ENCODE measurements around the gene ATG13. TPM values are rescaled to one million over a fixed set of nuclear protein-coding genes. Genes with fewer than 3 reads are reported as not detected.
"Not testable (repeated sequence)": the region's sequence is repeated elsewhere in the genome, so short reads cannot be mapped to it uniquely, and the experiment has no call there.

The ATG13 gene
- total RNA-seq, 4 donors from 2014 or later: 113 to 203 (median 139) TPM

DNA sequence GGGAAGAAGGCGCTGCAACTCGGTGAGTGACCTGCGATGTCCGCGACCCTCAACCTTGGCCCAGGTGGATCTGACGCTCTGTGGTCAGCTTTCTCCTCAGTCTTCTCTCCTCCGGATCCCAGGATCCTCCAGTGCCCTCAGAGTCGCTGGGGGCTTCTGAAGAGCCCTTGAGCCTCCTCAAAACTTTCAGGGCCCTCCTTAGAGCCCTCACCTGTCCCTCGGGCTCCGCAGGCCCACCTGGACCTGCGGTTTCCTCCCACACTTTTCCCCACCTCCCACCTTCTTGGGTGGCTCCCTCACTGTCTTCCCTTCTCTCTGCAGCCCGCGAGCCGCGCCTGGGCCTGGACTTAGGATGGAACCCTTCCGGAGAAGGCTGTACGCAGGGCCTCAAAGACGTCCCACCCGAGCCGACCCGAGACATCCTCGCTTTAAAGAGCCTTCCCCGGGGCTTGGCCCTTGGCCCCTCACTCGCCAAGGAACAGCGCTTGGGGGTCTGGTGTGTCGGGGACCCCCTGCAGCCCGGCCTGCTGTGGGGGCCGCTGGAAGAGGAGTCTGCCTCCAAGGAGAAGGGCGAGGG is 83.8 kb downstream of the ATG13 start:
- no peak for DNase-seq (ENCODE audit: low spot score in 2 of 2)
- Histone ChIP-seq H3K4me1 (peaks cover 0 to 56% (median 44%) of the 10 kb centered on the region in 4 donors), H3K9me3 (no peaks in the 10 kb centered on the region), H3K36me3 (peaks cover 3 to 51% (median 25%) of the 10 kb centered on the region in 3 donors), H3K4me3 (peak overlapping the region; percentile 77 to 92 (median 86)), H3K27me3 (no peaks in the 10 kb centered on the region), H3K27ac (peak overlapping the region; percentile 80 to 94 (median 92))
- 1% methylated on average over 27 to 29 of the region's 29 CpGs for WGBS, 2 donors
- no peak for TF ChIP-seq CTCF (IDR thresholded peaks at IDR 0.05)
- no peak for TF ChIP-seq POLR2A (IDR thresholded peaks at IDR 0.05)
- TF ChIP-seq EP300 (IDR thresholded peaks at IDR 0.05): no peak

DNA sequence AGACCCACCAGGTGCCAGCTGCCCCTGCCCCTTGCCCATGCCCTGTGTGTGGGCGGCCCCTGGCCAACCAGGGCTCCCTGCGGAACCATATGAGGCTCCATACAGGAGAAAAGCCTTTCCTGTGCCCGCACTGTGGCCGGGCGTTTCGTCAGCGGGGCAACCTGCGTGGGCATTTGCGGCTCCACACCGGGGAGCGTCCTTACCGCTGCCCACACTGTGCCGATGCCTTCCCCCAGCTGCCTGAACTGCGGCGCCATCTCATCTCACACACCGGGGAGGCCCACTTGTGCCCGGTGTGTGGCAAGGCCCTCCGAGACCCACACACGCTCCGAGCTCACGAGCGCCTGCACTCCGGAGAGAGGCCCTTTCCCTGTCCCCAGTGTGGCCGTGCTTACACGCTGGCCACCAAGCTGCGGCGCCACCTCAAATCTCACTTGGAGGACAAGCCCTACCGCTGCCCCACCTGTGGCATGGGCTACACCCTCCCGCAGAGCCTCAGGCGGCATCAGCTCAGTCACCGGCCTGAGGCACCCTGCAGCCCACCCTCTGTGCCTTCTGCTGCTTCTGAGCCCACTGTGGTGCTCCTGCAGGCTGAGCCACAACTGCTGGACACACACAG is 87.8 kb downstream of the ATG13 start:
- TF ChIP-seq CTCF (IDR thresholded peaks at IDR 0.05) (no peak), POLR2A (IDR thresholded peaks at IDR 0.05) (no peak), EP300 (IDR thresholded peaks at IDR 0.05) (no peak)

GRCh38 chr11:46706886-46707285 is 89.5 kb downstream of the ATG13 start:
- no peak for DNase-seq (ENCODE audit: low spot score in 2 of 2)
- Histone ChIP-seq H3K36me3 (peaks cover 3 to 69% (median 25%) of the 10 kb centered on the region in 3 donors), H3K4me3 (no peak overlapping the region), H3K9me3 (no peaks in the 10 kb centered on the region), H3K4me1 (peaks cover 0 to 22% (median 6%) of the 10 kb centered on the region in 4 donors), H3K27me3 (no peaks in the 10 kb centered on the region), H3K27ac (no peak overlapping the region)
- TF ChIP-seq CTCF (IDR thresholded peaks at IDR 0.05) (no peak), POLR2A (IDR thresholded peaks at IDR 0.05) (no peak)
- 88 to 89% methylated on average over 7 of the region's 7 CpGs for WGBS, 2 donors

More for the DNA sequence above, 87.8 kb downstream of the ATG13 start:
- H3K27ac ChIP-seq: no peak overlapping the region
- H3K4me1 ChIP-seq: peaks cover 0 to 20% (median 13%) of the 10 kb centered on the region in 4 donors
- H3K27me3 ChIP-seq: no peaks in the 10 kb centered on the region
- WGBS, 2 donors: 95 to 96% methylated on average over 27 to 29 of the region's 31 CpGs
- H3K9me3 ChIP-seq: no peaks in the 10 kb centered on the region
- no peak for DNase-seq (ENCODE audit: low spot score in 2 of 2)
- peaks cover 3 to 69% (median 25%) of the 10 kb centered on the region in 3 donors for H3K36me3 ChIP-seq
- no peak overlapping the region for H3K4me3 ChIP-seq

DNA sequence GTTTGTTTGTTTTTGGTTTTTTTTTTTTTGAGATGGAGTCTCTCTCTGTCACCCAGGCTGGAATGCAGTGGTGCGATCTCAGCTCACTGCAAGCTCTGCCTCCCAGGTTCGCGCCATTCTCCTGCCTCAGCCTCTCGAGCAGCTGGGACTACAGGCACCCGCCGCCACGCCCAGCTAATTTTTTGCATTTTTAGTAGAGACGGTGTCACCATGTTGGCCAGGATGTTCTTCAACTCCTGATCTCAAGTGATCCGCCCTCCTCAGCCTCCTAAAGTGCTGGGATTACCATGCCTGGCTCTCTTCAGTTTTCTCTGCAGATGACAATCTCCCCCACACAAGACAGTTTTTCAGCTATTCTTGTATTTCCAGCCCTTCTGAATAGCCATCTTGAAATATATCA is 92.0 kb downstream of the ATG13 start:
- 85 to 92% methylated on average over 9 of the region's 9 CpGs for WGBS, 2 donors
- Histone ChIP-seq H3K4me1 (peaks cover 0 to 11% (median 0%) of the 10 kb centered on the region in 4 donors), H3K36me3 (peaks cover 0 to 47% (median 8%) of the 10 kb centered on the region in 3 donors)
- not testable (repeated sequence) for H3K4me3 ChIP-seq; H3K27ac ChIP-seq; H3K9me3 ChIP-seq; H3K27me3 ChIP-seq; DNase-seq (ENCODE audit: low spot score in 2 of 2)

DNA sequence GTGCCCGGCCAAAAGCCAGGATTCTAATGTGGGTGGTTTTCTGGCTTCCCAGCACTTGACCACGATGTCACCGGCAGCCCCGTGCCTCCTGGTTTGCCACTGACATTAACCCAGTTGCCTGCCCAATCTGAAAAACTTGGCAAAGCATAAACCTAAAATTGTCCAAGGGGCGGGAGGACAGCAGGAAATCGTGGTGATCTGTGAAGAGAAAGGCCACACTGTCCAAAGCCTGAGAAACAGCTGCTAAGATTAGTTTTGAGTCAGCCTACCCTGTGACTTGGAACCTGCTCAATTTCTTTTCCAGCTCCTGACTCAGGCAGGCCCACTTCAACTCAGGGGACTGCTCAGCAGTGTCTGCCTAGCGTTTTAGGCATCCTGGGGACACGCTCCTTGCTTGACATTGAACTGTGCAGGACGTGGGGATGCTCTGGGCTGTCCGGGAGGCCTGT is 93.5 kb downstream of the ATG13 start:
- Histone ChIP-seq H3K27ac (peak overlapping the region; percentile 41 to 83 (median 70)), H3K4me1 (peaks cover 0 to 11% (median 0%) of the 10 kb centered on the region in 4 donors), H3K27me3 (no peaks in the 10 kb centered on the region), H3K36me3 (peaks cover 0 to 32% (median 0%) of the 10 kb centered on the region in 3 donors), H3K4me3 (no peak overlapping the region), H3K9me3 (no peaks in the 10 kb centered on the region)
- TF ChIP-seq POLR2A (IDR thresholded peaks at IDR 0.05): no peak
- TF ChIP-seq CTCF (IDR thresholded peaks at IDR 0.05): no peak
- TF ChIP-seq EP300 (IDR thresholded peaks at IDR 0.05): peak in 1 of 2 donors; percentile 57
- WGBS, 2 donors: 64 to 66% methylated on average over 10 of the region's 10 CpGs
- DNase-seq (ENCODE audit: low spot score in 2 of 2): peak; percentile 17 to 68
